Medulla oblongata (tissue), 1 donor: ENCODE measurements around the gene TMEM131L.

Source experiments
- DNase-seq: peaks from one replicate; pipeline ENCODE4 v3.0.0-alpha.2; 2015; ENCODE audit errors: extremely low spot score

Gene TMEM131L

GRCh38 chr4:153472122-153473037 is 6.2 kb downstream of the TMEM131L start:
- no peak for DNase-seq

DNA sequence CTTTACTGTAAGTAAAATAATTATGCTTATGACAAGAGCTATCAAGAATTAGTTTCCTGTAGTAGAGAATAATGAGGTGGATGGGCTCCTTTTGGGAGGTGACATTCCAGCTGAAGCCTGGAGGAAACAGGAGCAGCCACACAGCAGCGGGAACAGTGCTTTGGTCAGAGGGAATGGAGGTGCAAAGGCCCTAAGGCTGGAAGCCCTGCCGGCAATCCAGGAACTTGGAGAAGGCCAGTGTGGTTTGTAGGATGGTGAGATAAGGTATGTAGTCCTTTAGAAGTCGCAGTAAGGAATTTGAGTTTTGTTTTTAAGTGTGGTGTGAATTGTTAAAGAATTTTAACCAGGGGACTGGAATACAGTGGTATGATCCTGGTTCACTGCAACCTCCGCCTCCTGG is 8.1 kb downstream of the TMEM131L start:
- no peak for DNase-seq

GRCh38 chr4:153476829-153477574 is 10.8 kb downstream of the TMEM131L start:
- DNase-seq, result no peak

- DNase-seq, result no peak
Measured at GRCh38 chr4:153479101-153479500, 12.9 kb downstream of the TMEM131L start.

DNA sequence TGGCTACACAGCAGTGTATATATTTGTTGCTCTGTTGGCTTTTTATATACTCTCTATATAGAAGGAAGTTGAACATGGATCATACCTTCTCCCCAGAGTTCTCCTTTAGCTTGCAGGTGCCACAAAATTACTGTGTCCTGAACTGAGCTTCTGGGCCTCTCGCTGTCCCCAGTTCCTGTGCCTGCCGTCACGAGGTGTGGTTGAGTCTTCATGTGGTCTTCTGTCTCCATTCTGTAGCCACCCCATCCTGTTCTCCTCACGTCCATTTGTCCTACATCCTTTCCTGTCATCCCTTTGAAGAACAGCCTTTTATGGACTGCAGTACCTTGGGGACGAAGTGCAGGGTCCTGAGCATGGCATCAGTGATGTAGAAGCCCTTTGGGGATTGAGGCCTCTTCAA is 14.5 kb downstream of the TMEM131L start:
- no peak for DNase-seq

DNA sequence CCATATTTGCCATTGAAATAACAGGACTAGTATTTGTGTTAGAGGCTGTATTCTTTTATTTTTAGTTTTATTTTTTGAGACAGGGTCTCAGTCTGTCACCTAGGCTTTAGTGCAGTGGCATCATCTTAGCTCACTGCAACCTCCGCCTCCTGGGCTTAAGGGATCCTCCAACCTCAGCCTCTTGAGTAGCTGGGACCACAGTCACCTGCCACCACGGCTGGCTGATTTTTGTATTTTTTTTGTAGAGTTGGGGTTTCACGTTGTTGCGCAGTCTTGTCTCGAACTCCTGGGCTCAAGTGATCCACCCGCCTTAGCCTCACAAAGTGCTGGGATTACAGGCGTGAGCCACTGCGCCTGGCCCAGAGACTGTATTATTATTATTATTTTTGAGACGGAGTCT is 15.3 kb downstream of the TMEM131L start:
- DNase-seq, result no peak

GRCh38 chr4:153483432-153484418 is 17.6 kb downstream of the TMEM131L start:
- no peak for DNase-seq

DNA sequence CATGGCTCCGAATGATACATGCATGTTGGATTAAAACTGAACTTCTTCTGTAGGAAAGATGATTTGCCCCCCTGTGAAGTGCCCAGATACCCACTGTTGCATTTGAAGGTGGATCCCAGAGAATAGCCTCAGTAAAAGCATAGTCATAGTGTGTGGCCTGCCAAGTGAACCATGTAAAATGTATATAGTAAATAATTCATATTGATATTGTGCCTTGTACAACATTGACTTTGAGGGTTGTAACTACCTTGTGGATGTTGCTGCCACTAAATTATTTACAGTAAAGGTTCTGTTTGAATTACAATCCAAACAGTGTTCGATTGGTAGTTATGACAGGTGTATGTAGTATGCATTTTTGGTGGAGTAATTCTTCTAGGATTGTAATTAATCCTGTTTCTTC is 19.2 kb downstream of the TMEM131L start:
- no peak for DNase-seq

- DNase-seq, result no peak
Measured at GRCh38 chr4:153485860-153486259, 19.7 kb downstream of the TMEM131L start.

- no peak for DNase-seq
Measured at GRCh38 chr4:153486281-153487151, 20.4 kb downstream of the TMEM131L start.

DNA sequence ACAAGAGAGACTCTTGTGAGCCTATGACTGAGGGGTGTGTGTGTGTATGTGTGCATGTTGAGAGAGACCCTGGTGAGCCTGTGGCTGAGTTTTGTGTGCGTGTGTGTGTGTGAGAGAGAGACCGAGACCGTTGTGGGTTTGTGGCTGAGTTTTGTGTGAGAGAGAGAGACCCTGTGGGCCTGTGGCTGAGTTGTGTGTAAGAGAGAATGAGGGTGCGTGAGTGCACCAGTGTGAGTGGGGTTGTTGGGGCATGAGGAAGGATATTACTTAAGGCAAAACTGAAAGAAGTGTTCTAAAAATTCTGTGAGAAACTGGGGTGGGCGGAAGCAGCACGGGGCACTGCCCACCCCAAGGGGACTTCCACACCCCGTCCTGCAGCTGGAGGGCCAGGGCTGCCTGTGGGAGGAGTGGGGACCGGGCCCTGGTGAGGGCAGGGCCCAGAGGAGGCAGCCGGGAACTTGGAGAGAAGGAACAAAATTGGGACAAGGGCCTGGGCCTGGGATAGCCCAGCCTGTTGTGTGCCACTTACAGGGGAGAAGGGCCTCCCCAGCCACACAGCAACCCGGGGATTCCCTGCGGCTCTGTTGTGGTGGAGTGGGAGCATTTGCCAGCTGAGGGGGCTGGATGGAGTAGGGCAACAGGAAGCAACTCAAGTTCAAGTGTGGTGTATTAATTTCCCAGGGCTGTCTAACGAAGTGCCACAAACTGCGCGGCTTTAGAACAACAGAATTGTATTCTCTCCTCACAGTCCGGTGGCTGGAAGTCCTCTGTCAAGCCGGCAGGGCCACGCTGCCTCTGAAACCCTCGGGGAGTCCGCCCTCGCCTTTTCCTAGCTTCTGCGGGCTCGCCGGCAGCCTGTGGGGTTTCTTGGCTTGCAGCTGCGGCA is 22.1 kb downstream of the TMEM131L start:
- no peak for DNase-seq

DNA sequence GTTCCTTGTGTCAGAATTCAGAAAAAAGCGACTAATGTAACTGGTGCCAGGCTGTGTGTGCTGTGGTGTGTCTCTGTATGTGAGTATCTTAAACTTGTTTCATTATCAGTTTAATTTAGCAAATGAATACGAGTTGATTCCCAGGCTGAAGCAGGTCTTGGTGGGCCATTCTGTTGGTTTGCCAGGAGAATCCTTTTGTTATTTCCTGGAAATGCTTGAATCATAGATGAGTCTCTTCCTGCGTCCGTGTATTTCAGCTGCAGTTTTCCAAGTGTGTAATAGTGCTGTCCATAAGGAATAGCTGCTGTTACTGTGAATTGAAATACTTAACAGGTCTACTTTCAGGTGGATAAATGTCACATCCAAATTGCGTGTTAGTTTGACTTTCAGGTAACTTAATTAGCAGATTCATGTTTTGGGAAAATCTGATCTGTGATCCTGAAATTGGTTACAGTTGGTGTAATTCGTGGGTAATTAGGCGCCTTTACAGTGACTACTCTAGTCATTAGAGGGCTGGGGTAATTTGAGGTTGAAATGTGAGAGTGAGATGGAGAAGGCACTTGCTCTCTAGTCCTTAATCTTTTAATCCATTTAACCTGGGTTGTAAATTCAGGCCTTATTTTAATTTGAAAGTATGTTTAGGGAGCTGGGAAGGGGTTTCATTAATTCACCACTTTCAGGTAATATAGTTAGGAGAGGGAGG is 23.8 kb downstream of the TMEM131L start:
- DNase-seq, result no peak

DNA sequence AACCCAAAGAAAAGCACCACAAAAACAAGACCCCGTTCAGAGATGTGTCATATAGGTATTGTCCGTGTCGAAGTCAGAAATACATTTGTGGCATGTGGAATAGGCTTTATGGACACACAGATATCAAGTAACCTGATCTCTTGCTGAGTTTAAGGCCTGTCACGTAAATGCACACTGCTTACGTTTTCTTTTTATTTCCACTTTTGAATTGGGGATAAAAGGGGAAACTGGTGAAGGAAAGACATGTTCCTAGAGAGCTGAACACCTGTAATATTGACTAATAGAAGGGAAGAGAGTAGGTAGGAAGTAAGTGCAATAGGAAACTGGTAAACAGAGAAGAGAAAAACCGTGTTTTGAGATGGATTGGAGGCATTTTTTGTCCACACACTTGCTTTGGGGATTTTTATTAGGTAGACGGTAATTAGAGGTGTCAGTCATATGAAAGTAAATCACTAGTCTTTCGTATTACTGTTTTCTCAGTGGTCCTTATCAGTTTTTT is 24.9 kb downstream of the TMEM131L start:
- no peak for DNase-seq

DNA sequence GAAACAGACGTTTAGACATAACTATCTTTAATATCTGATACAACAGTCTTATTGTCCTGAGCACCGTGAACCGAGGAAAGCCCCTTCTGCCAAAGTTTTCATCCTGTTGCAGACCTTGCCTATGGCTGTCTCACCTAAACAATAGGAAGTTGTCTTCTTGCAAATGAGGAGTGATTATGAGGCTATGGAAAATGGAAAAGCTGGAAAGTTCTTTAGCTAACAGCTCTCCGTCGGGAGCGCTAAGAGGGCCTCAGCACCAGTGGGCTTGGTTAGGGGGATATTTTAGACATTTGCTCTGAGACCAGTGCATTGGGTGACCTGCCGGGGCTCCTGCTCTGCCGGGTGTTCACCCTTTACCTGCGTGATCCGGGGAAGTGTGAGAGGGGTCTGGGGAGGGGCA is 28.4 kb downstream of the TMEM131L start:
- DNase-seq, result no peak

DNA sequence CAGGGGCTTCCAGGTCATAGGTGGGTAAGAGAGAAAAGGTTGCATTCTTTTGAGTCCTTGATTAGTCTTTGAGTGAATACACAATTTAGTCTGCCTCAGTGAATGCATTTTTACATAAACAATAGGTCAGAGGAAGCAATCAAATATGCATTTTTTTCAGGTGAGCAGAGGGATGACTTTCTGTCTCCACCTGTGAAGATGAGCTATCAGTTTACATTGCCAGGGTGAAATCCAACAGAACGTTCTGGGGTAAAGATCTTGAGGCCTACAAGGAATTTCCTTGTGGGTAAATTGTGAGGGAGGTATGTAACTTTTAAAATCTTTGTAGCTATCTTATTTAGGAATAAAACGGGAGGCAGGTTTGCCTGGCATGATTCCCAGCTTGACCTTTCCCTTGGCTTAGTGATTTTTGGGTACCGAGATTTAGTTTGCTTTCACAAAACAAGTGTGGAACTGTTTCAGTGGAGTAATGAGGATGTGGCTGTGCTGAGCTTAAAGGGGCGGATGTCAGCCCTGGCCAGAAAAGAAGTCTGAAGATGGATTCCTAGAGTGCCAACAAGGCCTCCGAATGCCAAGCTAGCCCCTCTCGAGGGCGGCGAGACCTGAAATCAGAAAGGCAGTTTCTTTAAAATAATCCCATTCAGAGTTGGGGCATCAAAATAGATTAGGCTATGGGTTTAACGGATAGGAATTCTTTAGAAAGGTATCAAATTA is 29.5 kb downstream of the TMEM131L start:
- DNase-seq, result no peak

DNA sequence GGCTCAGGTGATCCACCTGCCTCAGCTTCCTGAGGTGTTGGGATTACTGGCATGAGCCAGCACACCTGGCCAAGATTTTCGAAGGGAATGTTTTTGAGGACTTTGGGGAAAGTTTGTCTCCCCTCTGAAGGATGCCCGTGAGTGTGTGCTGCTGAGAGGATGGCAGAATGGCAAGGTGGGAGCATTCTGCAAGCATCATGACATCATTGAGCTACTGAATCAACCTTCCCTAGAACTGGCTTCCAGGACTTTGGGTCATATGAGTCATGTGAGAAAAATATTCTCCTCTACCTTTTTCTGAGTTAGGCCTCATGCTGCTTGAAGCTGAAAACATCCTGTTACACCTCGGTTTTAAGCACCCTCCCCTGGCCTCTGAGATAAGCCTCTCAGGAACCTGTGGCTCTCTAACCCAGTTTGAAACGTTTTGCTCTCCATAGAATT is 31.0 kb downstream of the TMEM131L start:
- DNase-seq, result no peak

DNA sequence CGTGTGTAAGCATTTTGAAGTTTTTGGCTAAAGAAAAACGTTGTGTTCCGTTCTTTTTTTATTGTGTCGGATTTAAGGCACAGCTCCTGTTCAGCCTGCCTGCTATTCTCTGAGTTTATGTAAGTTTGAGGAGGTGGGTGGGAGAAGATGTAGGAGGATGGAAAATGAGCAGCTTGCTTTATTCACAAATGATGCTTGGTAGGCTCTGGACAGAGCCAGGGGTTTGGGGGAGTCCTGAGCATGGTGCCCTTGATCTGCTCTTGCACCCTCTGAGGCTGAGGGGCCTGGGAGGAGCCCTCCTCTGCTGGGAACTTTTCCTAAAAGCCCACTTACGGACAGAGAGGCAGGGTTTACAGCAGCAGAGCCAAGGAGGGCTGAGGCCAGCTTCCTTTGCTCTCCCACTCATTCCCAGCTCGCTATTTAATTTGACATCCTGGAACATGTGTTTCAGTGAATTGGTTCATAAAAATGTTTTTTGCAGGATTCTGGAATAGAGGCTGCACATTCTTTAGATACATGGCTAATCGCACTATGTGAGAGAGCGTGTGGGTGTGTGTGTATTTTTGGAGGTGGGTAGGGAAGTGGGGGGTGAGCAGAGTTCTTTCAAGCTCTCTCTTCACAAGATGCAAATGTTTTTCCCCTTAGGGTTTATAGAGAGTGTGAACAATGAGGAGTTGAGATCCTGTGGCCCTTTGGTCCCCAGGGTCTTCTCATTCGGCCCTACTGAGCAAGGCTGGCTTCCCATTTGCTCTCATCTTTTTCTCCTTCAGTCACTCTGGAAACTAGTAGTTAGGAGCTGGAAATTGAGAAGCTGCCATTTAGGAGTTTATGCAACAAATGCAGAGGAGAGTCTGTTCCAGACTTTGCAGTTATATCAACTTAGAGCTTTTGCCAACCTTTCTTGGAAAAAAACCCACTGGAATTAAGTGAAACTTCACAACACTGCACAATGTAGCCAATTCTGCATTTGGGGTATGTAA is 32.1 kb downstream of the TMEM131L start:
- DNase-seq, result no peak
